ENCODE measurements around the gene SYMPK.

Gene SYMPK

DNA sequence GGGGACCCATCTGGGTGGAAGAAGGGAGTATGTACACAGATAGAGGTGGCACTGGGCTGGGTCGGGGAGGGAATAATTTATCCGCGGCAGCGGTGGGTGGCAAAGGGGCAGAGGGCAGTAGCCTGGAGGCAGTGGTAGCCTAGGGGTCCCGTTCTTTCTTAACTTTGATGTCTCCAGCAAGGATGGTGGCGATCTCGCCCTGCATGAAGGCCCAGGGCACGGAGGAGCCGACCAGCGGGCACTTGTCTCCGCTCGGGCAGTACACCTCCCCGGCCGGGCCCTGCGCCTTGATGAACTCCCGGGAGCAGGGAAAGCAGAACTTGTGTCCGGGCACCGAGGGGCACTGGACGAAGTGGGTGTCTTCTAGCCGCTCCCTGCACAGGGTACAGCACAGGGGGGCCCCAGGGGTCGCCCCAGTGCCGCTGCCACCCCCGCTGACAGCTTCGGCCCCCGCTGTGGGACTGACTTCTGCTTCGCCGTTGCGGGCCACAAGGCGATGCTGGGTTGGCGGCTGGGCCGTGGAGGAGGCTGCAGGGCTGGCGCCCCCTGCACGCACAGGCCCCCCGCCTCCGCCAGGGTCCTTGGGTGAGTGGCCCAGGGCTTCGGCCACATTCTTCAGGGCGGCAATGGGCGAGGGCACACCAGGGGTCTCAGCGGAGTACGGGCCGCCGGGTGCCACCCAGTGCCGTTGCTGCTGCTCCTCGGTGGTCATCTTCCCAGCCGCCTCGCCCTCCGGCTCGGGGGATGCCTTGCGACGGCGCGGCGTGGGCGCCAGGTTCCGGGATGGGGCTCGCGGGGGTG is 21.1 kb upstream of the SYMPK start:
- peaks cover 0 to 16% of the 10 kb centered on the region in 2 experiments; a peak in 2 of 3 replicates for H3K36me3 ChIP-seq (ENCODE audit: control insufficient read depth in 2 of 2, insufficient read depth in 1 of 2, low read length in 2 of 2)
- H3K4me1 ChIP-seq (ENCODE audit: control insufficient read depth, insufficient read depth, low read length), result peaks cover 13% of the 10 kb centered on the region
- H3K27ac ChIP-seq (ENCODE audit: extremely low read depth, low read depth, low read length), result peak overlapping the region; percentile 28
- TF ChIP-seq, protein P1, sequence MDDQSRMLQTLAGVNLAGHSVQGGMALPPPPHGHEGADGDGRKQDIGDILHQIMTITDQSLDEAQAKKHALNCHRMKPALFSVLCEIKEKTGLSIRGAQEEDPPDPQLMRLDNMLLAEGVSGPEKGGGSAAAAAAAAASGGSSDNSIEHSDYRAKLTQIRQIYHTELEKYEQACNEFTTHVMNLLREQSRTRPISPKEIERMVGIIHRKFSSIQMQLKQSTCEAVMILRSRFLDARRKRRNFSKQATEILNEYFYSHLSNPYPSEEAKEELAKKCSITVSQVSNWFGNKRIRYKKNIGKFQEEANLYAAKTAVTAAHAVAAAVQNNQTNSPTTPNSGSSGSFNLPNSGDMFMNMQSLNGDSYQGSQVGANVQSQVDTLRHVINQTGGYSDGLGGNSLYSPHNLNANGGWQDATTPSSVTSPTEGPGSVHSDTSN (CRISPR knock-in tag; IDR thresholded peaks at IDR 0.05), result no peak
- TF ChIP-seq, protein P2, sequence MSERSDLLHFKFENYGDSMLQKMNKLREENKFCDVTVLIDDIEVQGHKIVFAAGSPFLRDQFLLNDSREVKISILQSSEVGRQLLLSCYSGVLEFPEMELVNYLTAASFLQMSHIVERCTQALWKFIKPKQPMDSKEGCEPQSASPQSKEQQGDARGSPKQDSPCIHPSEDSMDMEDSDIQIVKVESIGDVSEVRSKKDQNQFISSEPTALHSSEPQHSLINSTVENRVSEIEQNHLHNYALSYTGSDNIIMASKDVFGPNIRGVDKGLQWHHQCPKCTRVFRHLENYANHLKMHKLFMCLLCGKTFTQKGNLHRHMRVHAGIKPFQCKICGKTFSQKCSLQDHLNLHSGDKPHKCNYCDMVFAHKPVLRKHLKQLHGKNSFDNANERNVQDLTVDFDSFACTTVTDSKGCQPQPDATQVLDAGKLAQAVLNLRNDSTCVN (tag by site-specific recombination; optimal IDR thresholded peaks at IDR 0.05), result no peak
- TF ChIP-seq, protein P3, sequence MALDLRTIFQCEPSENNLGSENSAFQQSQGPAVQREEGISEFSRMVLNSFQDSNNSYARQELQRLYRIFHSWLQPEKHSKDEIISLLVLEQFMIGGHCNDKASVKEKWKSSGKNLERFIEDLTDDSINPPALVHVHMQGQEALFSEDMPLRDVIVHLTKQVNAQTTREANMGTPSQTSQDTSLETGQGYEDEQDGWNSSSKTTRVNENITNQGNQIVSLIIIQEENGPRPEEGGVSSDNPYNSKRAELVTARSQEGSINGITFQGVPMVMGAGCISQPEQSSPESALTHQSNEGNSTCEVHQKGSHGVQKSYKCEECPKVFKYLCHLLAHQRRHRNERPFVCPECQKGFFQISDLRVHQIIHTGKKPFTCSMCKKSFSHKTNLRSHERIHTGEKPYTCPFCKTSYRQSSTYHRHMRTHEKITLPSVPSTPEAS (tag by site-specific recombination; IDR thresholded peaks at IDR 0.05), result no peak
- TF ChIP-seq ZNF146 (tag by site-specific recombination; IDR thresholded peaks at IDR 0.05) (no peak), ZNF596 (tag by site-specific recombination; IDR thresholded peaks at IDR 0.05) (no peak), ZNF76 (tag by site-specific recombination; IDR thresholded peaks at IDR 0.05; ENCODE audit: borderline replicate concordance, low read depth) (no peak), ZBTB20 (tag by site-specific recombination; IDR thresholded peaks at IDR 0.05) (no peak), ZNF48 (tag by site-specific recombination; IDR thresholded peaks at IDR 0.05) (no peak), ZNF274 (IDR thresholded peaks at IDR 0.05; ENCODE audit: low read length) (no peak), ZNF274 (tag by site-specific recombination; IDR thresholded peaks at IDR 0.05; ENCODE audit: borderline replicate concordance) (no peak), ZNF391 (tag by site-specific recombination; IDR thresholded peaks at IDR 0.05; ENCODE audit: borderline replicate concordance, low read depth) (no peak), GLIS2 (tag by site-specific recombination; IDR thresholded peaks at IDR 0.05) (peak; percentile 72)
- TF ChIP-seq, protein P4, sequence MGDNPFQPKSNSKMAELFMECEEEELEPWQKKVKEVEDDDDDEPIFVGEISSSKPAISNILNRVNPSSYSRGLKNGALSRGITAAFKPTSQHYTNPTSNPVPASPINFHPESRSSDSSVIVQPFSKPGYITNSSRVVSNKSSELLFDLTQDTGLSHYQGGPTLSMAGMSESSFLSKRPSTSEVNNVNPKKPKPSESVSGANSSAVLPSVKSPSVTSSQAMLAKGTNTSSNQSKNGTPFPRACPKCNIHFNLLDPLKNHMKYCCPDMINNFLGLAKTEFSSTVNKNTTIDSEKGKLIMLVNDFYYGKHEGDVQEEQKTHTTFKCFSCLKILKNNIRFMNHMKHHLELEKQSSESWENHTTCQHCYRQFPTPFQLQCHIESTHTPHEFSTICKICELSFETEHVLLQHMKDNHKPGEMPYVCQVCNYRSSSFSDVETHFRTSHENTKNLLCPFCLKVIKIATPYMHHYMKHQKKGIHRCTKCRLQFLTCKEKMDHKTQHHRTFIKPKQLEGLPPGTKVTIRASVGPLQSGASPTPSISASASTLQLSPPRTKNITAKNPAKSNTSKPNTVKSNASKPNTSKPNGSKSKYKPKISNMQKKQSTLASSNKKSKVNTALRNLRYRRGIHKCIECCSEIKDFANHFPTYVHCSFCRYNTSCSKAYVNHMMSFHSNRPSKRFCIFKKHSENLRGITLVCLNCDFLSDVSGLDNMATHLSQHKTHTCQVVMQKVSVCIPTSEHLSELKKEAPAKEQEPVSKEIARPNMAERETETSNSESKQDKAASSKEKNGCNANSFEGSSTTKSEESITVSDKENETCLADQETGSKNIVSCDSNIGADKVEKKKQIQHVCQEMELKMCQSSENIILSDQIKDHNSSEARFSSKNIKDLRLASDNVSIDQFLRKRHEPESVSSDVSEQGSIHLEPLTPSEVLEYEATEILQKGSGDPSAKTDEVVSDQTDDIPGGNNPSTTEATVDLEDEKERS (tag by site-specific recombination; IDR thresholded peaks at IDR 0.05), result no peak
- TF ChIP-seq, protein P5, sequence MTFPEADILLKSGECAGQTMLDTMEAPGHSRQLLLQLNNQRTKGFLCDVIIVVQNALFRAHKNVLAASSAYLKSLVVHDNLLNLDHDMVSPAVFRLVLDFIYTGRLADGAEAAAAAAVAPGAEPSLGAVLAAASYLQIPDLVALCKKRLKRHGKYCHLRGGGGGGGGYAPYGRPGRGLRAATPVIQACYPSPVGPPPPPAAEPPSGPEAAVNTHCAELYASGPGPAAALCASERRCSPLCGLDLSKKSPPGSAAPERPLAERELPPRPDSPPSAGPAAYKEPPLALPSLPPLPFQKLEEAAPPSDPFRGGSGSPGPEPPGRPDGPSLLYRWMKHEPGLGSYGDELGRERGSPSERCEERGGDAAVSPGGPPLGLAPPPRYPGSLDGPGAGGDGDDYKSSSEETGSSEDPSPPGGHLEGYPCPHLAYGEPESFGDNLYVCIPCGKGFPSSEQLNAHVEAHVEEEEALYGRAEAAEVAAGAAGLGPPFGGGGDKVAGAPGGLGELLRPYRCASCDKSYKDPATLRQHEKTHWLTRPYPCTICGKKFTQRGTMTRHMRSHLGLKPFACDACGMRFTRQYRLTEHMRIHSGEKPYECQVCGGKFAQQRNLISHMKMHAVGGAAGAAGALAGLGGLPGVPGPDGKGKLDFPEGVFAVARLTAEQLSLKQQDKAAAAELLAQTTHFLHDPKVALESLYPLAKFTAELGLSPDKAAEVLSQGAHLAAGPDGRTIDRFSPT (tag by site-specific recombination; IDR thresholded peaks at IDR 0.05), result peak; percentile 51; the same call in 1 of the 2 replicates
- TF ChIP-seq, protein P6, sequence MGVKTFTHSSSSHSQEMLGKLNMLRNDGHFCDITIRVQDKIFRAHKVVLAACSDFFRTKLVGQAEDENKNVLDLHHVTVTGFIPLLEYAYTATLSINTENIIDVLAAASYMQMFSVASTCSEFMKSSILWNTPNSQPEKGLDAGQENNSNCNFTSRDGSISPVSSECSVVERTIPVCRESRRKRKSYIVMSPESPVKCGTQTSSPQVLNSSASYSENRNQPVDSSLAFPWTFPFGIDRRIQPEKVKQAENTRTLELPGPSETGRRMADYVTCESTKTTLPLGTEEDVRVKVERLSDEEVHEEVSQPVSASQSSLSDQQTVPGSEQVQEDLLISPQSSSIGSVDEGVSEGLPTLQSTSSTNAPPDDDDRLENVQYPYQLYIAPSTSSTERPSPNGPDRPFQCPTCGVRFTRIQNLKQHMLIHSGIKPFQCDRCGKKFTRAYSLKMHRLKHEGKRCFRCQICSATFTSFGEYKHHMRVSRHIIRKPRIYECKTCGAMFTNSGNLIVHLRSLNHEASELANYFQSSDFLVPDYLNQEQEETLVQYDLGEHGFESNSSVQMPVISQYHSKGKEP (tag by site-specific recombination; IDR thresholded peaks at IDR 0.05), result no peak
- CTCF ChIA-PET, result interaction anchor here (0.6 to 8.8 kb wide), 10 partner anchors 10 to 380 kb away, joined by 3 to 91 read pairs (median 4); partner anchors contain the start of genes FOXA3 and SYMPK
- no peak overlapping the region for H3K4me3 ChIP-seq (ENCODE audit: low read depth, low read length)
- H3K9me3 ChIP-seq (ENCODE audit: control insufficient read depth, insufficient read depth, low read depth, low read length), result no peaks in the 10 kb centered on the region
- POLR2A ChIA-PET, result interaction anchor here (1.0 to 4.1 kb wide), 5 partner anchors 18 to 112 kb away, joined by 3 to 46 read pairs (median 7); partner anchors contain the start of genes CCDC61, MYPOP and SYMPK

Data from HEK293 (cell line).